ENCODE measurements around the gene ARHGAP15.

The ARHGAP15 gene

GRCh38 chr2:143176606-143177005 is 47.4 kb downstream of the ARHGAP15 start:
- no peak for DNase-seq

- peak; percentile 47 for DNase-seq
Observed at GRCh38 chr2:143177096-143177786, 48.0 kb downstream of the ARHGAP15 start.

GRCh38 chr2:143181494-143181893 is 52.3 kb downstream of the ARHGAP15 start:
- DNase-seq: no peak

- DNase-seq: no peak
Observed at GRCh38 chr2:143182649-143183048, 53.4 kb downstream of the ARHGAP15 start.

- DNase-seq: no peak
Observed at GRCh38 chr2:143183804-143184463, 54.7 kb downstream of the ARHGAP15 start.

GRCh38 chr2:143186876-143187275 is 57.7 kb downstream of the ARHGAP15 start:
- no peak for DNase-seq

GRCh38 chr2:143190431-143190830 is 61.2 kb downstream of the ARHGAP15 start:
- no peak for DNase-seq

- DNase-seq: no peak
Observed at GRCh38 chr2:143192106-143192505, 62.9 kb downstream of the ARHGAP15 start.

GRCh38 chr2:143192716-143193115 is 63.5 kb downstream of the ARHGAP15 start:
- DNase-seq: no peak

- no peak for DNase-seq
Observed at GRCh38 chr2:143193121-143193520, 63.9 kb downstream of the ARHGAP15 start.

GRCh38 chr2:143195511-143195910 is 66.3 kb downstream of the ARHGAP15 start:
- no peak for DNase-seq

- no peak for DNase-seq
Observed at GRCh38 chr2:143204062-143204461, 74.8 kb downstream of the ARHGAP15 start.

GRCh38 chr2:143205106-143205764 is 76.0 kb downstream of the ARHGAP15 start:
- no peak for DNase-seq

GRCh38 chr2:143209570-143210445 is 80.6 kb downstream of the ARHGAP15 start:
- no peak for DNase-seq

GRCh38 chr2:143210446-143210819 is 81.2 kb downstream of the ARHGAP15 start:
- no peak for DNase-seq

- DNase-seq: no peak
Observed at GRCh38 chr2:143217512-143218115, 88.4 kb downstream of the ARHGAP15 start.

- DNase-seq: no peak
Observed at GRCh38 chr2:143218621-143219020, 89.4 kb downstream of the ARHGAP15 start.

- no peak for DNase-seq
Observed at GRCh38 chr2:143219266-143219665, 90.0 kb downstream of the ARHGAP15 start.

GRCh38 chr2:143223556-143223955 is 94.3 kb downstream of the ARHGAP15 start:
- no peak for DNase-seq

- no peak for DNase-seq
Observed at GRCh38 chr2:143225931-143226330, 96.7 kb downstream of the ARHGAP15 start.

- no peak for DNase-seq
Observed at GRCh38 chr2:143226714-143227541, 97.7 kb downstream of the ARHGAP15 start.

- DNase-seq: no peak
Observed at GRCh38 chr2:143229411-143229810, 100.2 kb downstream of the ARHGAP15 start.

All from DMS79 (cell line).